ENCODE data around the gene PHYH. TPM values are rescaled to one million over a fixed set of nuclear protein-coding genes. Genes with fewer than 3 reads are reported as not detected.
A peak's percentile ranks its signal among the peaks of the same experiment; 100 is the strongest.

Gene PHYH
- total RNA-seq, 1 experiment from 2014 or later = 22.5 TPM

DNA sequence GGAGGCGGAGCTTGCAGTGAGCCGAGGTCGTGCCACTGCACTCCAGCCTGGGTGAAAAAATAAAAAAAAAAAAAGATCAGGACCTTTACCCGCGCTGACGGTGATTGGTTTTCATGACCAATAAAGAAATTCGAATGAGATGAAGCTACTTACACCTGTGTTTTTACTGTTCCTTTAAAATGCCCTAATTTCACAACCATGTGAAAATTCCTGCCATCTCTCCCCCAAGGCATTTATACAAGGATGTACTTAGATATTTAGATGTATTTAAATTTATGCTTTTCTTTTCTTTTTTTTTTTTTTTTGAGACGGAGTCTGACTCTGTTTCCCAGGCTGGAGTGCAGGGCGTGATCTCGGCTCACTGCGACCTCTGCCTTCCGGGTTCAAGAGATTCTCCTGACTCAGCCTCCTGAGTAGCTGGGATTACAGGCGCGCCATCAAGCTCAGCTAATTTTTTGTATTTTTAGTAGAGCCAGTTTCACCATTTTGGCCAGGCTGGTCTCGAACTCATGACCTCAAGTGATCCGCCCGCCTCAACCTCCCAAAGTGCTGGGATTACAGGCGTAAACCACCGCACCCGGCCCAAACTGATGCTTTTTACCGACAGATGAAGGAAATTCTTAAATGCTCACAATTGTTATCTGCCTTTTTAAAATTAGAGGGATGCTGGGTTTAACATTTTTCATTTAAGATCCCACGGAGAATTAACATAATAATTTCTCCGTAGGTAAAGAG is 3.1 kb upstream of the PHYH start:
- Mint-ChIP-seq H3K9me3 (no peaks in the 10 kb centered on the region), H3K27ac (no peak overlapping the region), H3K4me1 (peaks cover 13% of the 10 kb centered on the region), H3K4me3 (peak overlapping the region; percentile 64), H3K27me3 (ENCODE audit: low read depth) (peaks cover 13% of the 10 kb centered on the region; the same call in 1 of the 2 replicates), H3K36me3 (no peaks in the 10 kb centered on the region)
- TF ChIP-seq TP53 (CRISPR knock-in tag; IDR thresholded peaks at IDR 0.05) = no peak
- TF ChIP-seq ZNF219 (CRISPR knock-in tag; IDR thresholded peaks at IDR 0.05; ENCODE audit: borderline replicate concordance) = no peak
- TF ChIP-seq, protein P1, sequence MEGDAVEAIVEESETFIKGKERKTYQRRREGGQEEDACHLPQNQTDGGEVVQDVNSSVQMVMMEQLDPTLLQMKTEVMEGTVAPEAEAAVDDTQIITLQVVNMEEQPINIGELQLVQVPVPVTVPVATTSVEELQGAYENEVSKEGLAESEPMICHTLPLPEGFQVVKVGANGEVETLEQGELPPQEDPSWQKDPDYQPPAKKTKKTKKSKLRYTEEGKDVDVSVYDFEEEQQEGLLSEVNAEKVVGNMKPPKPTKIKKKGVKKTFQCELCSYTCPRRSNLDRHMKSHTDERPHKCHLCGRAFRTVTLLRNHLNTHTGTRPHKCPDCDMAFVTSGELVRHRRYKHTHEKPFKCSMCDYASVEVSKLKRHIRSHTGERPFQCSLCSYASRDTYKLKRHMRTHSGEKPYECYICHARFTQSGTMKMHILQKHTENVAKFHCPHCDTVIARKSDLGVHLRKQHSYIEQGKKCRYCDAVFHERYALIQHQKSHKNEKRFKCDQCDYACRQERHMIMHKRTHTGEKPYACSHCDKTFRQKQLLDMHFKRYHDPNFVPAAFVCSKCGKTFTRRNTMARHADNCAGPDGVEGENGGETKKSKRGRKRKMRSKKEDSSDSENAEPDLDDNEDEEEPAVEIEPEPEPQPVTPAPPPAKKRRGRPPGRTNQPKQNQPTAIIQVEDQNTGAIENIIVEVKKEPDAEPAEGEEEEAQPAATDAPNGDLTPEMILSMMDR (IDR thresholded peaks at IDR 0.05) = no peak; the same call in 1 of the 2 replicates
- TF ChIP-seq, protein P2, sequence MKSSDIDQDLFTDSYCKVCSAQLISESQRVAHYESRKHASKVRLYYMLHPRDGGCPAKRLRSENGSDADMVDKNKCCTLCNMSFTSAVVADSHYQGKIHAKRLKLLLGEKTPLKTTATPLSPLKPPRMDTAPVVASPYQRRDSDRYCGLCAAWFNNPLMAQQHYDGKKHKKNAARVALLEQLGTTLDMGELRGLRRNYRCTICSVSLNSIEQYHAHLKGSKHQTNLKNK (CRISPR knock-in tag; IDR thresholded peaks at IDR 0.05) = no peak
- no peak for TF ChIP-seq ZNF263 (CRISPR knock-in tag; IDR thresholded peaks at IDR 0.05; ENCODE audit: low read depth)
- DNase-seq (ENCODE audit: low spot score) (no peak), ATAC-seq (no peak)
- POLR2A ChIA-PET = interaction anchor here (0.7 to 2.6 kb wide), 8 partner anchors 10 to 547 kb away, joined by 3 to 16 read pairs (median 3); partner anchors contain the start of gene MCM10
- CTCF ChIA-PET = interaction anchor here (0.6 to 4.7 kb wide), 41 partner anchors 8 to 254 kb away, joined by 3 to 57 read pairs (median 5); partner anchors contain the start of genes MCM10, OPTN and UCMA

DNA sequence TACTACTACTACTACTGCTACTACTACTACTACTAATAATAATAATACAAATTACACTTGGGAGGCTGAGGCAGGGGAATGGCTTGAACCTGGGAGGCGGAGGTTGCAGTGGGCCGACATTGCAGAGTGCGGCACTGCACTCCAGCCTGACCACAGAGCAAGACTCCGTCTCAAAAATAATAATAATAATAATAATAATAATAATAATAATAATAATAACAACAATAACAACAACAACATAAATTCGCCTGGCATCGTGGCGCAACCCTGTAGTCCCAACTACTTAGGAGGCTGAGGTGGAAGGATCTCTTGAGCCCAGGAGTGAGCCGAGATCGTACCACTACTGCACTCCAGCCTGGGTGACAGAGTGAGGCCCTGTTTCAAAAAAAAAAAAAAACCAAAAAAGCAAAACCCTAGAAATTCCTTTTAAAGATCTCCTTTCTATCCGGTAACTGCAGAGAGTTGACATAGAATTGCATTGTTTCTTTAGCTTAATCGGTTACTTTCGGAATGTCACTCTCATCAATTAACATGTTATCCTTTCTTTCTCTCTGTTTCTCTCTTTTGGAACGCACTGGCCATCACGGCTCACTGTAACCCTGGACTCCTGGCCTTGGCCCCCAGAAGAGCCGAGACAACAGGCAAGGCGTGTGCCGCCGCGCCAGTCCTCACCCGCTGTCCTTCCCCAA is 972 bp downstream of the PHYH start:
- ATAC-seq = no peak
- no peaks in the 10 kb centered on the region for H3K9me3 Mint-ChIP-seq
- TF ChIP-seq HMGA2 (CRISPR knock-in tag; IDR thresholded peaks at IDR 0.05) (peak; percentile 65), MYBL2 (CRISPR knock-in tag; IDR thresholded peaks at IDR 0.05) (no peak), CREB1 (CRISPR knock-in tag; IDR thresholded peaks at IDR 0.05) (no peak), SMAD3 (CRISPR knock-in tag; IDR thresholded peaks at IDR 0.05; ENCODE audit: borderline replicate concordance) (no peak)
- TF ChIP-seq, protein P3, sequence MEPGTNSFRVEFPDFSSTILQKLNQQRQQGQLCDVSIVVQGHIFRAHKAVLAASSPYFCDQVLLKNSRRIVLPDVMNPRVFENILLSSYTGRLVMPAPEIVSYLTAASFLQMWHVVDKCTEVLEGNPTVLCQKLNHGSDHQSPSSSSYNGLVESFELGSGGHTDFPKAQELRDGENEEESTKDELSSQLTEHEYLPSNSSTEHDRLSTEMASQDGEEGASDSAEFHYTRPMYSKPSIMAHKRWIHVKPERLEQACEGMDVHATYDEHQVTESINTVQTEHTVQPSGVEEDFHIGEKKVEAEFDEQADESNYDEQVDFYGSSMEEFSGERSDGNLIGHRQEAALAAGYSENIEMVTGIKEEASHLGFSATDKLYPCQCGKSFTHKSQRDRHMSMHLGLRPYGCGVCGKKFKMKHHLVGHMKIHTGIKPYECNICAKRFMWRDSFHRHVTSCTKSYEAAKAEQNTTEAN (CRISPR knock-in tag; IDR thresholded peaks at IDR 0.05) = no peak
- TF ChIP-seq, protein P4, sequence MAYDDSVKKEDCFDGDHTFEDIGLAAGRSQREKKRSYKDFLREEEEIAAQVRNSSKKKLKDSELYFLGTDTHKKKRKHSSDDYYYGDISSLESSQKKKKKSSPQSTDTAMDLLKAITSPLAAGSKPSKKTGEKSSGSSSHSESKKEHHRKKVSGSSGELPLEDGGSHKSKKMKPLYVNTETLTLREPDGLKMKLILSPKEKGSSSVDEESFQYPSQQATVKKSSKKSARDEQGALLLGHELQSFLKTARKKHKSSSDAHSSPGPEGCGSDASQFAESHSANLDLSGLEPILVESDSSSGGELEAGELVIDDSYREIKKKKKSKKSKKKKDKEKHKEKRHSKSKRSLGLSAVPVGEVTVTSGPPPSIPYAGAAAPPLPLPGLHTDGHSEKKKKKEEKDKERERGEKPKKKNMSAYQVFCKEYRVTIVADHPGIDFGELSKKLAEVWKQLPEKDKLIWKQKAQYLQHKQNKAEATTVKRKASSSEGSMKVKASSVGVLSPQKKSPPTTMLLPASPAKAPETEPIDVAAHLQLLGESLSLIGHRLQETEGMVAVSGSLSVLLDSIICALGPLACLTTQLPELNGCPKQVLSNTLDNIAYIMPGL (CRISPR knock-in tag; IDR thresholded peaks at IDR 0.05) = no peak
- TF ChIP-seq, protein P5, sequence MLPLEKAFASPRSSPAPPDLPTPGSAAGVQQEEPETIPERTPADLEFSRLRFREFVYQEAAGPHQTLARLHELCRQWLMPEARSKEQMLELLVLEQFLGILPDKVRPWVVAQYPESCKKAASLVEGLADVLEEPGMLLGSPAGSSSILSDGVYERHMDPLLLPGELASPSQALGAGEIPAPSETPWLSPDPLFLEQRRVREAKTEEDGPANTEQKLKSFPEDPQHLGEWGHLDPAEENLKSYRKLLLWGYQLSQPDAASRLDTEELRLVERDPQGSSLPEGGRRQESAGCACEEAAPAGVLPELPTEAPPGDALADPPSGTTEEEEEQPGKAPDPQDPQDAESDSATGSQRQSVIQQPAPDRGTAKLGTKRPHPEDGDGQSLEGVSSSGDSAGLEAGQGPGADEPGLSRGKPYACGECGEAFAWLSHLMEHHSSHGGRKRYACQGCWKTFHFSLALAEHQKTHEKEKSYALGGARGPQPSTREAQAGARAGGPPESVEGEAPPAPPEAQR (CRISPR knock-in tag; IDR thresholded peaks at IDR 0.05) = no peak
- TF ChIP-seq, protein P6, sequence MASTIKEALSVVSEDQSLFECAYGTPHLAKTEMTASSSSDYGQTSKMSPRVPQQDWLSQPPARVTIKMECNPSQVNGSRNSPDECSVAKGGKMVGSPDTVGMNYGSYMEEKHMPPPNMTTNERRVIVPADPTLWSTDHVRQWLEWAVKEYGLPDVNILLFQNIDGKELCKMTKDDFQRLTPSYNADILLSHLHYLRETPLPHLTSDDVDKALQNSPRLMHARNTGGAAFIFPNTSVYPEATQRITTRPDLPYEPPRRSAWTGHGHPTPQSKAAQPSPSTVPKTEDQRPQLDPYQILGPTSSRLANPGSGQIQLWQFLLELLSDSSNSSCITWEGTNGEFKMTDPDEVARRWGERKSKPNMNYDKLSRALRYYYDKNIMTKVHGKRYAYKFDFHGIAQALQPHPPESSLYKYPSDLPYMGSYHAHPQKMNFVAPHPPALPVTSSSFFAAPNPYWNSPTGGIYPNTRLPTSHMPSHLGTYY (CRISPR knock-in tag; IDR thresholded peaks at IDR 0.05) = no peak
- peaks cover 5% of the 10 kb centered on the region for H3K36me3 Mint-ChIP-seq
- ChIA-PET CTCF (interaction anchor here (2.9 kb wide), 1 partner anchor 27 kb away, joined by 24 read pairs; no protein-coding TSS in a partner anchor), POLR2A (interaction anchor here (0.7 to 2.3 kb wide), 3 partner anchors 16 to 53 kb away, joined by 3 to 26 read pairs (median 4); no protein-coding TSS in a partner anchor)
- H3K4me3 Mint-ChIP-seq = peak overlapping the region; percentile 68
- DNase-seq (ENCODE audit: low spot score) = no peak
- H3K27me3 Mint-ChIP-seq (ENCODE audit: low read depth) = peaks cover 13% of the 10 kb centered on the region; the same call in 1 of the 2 replicates
- H3K27ac Mint-ChIP-seq = peak overlapping the region; percentile 66
- peaks cover 15% of the 10 kb centered on the region for H3K4me1 Mint-ChIP-seq

Measured in WTC11 (cell line).